ENCODE data around the gene NCOA5.

Gene NCOA5

DNA sequence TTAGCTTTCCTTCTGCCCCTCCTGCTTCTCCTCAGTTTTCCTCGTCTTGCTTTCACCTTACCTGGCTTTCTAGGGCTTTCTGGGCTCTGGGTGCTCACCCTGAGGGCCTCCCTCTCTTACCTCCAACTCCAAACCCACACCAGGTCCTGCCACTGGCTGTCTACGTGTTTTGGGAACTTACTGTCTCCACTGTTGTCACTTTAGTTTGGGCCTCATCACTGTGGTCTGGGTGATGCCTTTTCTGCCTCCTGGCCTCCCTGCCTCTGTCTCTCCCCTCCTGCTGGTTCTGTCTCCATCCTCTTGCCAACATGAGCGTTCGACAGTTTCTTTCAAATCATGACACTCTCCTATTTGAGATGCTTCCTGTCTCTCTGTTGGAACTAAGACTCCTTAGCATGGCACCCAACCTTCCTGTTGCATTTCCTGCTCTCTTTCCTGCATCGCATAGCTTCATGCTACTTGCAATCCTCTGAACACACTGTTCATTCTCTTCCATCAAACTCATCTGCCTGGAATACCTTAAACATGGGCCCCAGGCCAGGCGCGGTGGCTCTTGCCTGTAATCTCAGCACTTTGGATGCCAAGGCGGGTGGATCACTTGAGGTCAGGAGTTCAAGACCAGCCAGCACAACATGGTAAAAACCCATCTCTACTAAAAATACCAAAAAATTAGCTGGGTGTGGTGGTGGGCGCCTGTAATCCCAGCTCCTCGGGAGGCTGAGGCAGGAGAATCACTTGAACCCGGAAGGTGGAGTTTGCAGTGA is 33.9 kb upstream of the NCOA5 start:
- TF ChIP-seq ZFX (IDR thresholded peaks at IDR 0.05): no peak
- TF ChIP-seq, protein P1, sequence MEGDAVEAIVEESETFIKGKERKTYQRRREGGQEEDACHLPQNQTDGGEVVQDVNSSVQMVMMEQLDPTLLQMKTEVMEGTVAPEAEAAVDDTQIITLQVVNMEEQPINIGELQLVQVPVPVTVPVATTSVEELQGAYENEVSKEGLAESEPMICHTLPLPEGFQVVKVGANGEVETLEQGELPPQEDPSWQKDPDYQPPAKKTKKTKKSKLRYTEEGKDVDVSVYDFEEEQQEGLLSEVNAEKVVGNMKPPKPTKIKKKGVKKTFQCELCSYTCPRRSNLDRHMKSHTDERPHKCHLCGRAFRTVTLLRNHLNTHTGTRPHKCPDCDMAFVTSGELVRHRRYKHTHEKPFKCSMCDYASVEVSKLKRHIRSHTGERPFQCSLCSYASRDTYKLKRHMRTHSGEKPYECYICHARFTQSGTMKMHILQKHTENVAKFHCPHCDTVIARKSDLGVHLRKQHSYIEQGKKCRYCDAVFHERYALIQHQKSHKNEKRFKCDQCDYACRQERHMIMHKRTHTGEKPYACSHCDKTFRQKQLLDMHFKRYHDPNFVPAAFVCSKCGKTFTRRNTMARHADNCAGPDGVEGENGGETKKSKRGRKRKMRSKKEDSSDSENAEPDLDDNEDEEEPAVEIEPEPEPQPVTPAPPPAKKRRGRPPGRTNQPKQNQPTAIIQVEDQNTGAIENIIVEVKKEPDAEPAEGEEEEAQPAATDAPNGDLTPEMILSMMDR (conservative IDR thresholded peaks at IDR 0.05): no peak
- H3K27ac ChIP-seq: no peak overlapping the region

DNA sequence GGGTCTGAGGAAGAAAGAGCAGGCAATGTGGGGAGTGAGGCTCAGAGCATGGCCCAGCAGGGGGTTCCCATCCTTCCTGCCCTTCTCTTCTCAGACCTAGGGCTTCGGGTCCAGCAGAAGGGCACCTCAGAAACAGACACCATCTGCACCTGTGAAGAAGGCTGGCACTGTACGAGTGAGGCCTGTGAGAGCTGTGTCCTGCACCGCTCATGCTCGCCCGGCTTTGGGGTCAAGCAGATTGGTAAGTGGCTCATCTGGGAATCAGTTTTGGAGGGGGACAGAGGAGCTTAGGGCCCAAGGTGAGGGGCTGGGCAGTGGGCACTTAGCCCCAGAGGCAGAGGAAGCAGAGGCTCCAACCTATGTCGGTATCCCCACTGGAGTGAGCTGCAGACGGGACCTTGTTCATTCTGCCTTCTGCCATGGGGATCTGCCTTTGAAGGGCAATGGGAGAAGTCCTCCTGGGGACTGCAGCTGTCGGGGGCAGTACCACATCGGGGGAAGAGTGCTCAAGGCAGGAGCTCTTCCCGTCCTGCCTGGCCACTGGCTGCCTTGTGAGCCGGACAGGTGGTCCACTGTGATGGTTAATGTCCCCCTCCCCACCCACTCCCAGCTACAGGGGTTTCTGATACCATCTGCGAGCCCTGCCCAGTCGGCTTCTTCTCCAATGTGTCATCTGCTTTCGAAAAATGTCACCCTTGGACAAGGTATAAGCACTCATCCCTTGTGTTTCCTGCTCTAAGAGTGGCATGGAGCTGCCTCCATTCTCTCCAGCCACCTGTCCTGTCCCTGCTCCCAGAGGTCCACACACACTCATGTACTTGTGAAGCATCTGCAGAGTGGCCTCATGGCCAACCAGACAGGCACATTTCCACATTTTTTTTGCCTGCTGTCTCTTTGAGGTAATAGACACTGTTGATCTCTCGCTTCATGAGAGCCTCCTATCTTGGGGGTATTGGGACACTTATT is 33.0 kb upstream of the NCOA5 start:
- TF ChIP-seq, protein P1 (conservative IDR thresholded peaks at IDR 0.05): no peak
- TF ChIP-seq ZFX (IDR thresholded peaks at IDR 0.05): no peak
- no peak overlapping the region for H3K27ac ChIP-seq

DNA sequence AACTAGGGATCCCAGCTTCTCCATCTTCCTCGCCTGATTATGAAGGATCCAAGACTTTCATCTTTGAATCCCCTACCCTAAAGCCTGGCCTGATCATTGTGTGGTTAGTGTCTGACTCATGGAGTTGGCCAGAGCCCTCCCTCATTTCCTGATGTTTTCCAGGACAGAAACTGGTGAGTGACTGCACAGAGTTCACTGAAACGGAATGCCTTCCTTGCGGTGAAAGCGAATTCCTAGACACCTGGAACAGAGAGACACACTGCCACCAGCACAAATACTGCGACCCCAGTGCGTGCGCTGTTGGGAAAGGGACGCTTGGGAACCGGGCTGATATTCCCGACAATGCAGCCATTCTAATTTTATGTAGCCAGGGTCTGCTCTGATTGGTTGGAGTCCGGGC is 32.3 kb upstream of the NCOA5 start:
- no peak overlapping the region for H3K27ac ChIP-seq
- TF ChIP-seq ZFX (IDR thresholded peaks at IDR 0.05): no peak
- TF ChIP-seq, protein P1 (conservative IDR thresholded peaks at IDR 0.05): no peak

DNA sequence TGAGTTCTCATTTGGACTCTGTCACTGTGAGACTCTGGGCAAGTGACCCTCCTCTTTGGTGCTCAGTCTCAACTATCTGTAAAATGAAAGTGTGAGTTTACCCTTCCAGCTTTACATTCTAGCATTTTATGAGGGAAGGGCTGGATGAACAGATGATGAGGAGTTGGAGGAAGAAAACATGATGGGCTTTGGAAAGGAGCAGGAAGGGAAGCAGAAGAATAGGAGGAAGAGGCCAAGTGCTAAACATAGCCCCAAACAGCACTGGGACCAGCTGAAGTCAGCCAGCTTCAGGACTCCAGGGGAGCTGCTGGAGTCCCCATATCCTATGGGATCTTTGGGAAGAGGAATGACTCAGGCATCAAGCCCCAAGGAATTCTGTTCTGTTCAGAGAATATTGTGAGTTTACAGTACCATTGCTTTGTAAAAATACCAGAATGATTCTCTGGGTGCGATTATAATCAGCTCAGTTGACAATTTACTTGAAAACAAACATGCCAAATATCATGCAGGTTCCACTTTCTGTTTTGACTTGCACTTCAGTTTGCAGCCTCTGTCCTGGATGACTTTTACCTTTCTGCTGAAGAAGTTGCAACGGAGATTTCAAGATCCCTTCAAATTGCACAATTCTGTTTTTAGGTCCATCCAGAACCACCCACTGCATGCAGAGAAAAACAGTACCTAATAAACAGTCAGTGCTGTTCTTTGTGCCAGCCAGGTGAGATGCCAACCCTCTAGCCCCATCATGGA is 31.6 kb upstream of the NCOA5 start:
- TF ChIP-seq, protein P1 (conservative IDR thresholded peaks at IDR 0.05): no peak
- no peak for TF ChIP-seq ZFX (IDR thresholded peaks at IDR 0.05)
- no peak overlapping the region for H3K27ac ChIP-seq

DNA sequence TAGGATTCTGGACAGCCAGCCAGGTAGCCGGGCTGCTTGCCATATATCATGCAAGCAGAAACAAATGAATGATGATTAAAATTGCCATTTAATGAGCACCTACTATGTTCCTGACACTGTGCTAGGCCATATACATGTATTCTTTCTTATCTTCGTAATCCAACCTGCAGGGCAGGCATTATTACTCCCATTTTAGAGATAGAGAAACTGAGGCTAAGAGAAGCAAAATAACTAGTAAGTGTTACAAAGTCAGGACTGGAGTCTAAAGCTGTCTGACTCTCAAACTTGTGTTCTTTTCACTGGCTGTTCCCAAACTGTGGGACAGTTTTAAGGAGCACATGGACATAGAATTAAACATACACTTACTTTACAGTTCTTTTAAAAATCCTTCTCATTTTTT is 30.4 kb upstream of the NCOA5 start:
- TF ChIP-seq ZFX (IDR thresholded peaks at IDR 0.05): no peak
- TF ChIP-seq, protein P1 (conservative IDR thresholded peaks at IDR 0.05): no peak
- no peak overlapping the region for H3K27ac ChIP-seq

DNA sequence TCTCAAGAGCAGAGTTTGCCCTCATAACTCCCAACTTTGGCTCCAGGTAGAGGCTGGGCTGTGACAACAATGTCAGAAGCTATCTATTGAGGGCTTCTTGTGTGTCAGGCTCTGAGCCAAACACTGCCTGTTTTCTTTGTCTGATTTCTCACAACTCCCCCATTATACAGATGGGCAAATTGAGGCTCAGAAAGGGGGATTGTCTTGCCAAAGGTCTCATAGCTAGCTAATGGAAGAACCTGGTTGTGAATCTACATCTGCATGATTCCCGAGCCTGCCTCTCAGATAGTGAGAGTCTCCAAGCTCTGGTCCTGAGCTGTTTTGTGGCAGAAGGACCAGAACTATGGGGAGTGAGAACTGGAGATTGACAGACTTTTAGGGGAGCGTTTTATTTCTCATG is 29.8 kb upstream of the NCOA5 start:
- TF ChIP-seq ZFX (IDR thresholded peaks at IDR 0.05): no peak
- TF ChIP-seq, protein P1 (conservative IDR thresholded peaks at IDR 0.05): no peak
- no peak overlapping the region for H3K27ac ChIP-seq
